ENCODE results near the gene ASCC1.

ASCC1 gene

DNA sequence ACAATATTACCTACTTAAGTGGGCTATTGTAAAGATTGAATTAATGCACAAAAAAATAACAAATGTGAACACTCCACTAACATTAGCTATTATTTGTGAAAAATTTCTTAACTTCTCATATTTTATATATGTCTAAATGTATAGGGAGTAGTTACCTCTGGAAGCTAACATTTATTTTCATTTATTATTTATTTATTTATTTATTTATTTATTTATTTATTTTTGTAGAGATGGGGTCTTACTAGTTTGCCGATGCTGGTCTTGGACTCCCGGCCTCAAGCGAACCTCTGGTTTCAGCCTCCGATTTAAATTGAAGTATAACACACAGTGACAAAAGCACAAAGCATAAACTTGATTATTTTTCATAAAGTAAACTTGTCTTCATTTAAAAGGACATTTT, 122.6 kb downstream of the ASCC1 start:
- Histone ChIP-seq H3K9me3 (ENCODE audit: control insufficient read depth, low read length) (no peaks in the 10 kb centered on the region), H3K27ac (ENCODE audit: insufficient read depth, low read depth, low read length, poor library complexity, severe bottlenecking) (no peak overlapping the region), H3K27me3 (ENCODE audit: control insufficient read depth, insufficient read depth, low read length, poor library complexity, severe bottlenecking) (peaks cover 22% of the 10 kb centered on the region), H3K36me3 (ENCODE audit: control insufficient read depth, insufficient read depth, low read length) (no peaks in the 10 kb centered on the region), H3K4me3 (ENCODE audit: insufficient read depth, low read depth, low read length) (no peak overlapping the region), H3K4me1 (ENCODE audit: control insufficient read depth, insufficient read depth, low read length) (peaks cover 14% of the 10 kb centered on the region)
- WGBS, 2 experiments, result 70% methylated on average over 4 of the region's 4 CpGs; no CpG with 5 or more reads in 1 of the 2 experiments

DNA sequence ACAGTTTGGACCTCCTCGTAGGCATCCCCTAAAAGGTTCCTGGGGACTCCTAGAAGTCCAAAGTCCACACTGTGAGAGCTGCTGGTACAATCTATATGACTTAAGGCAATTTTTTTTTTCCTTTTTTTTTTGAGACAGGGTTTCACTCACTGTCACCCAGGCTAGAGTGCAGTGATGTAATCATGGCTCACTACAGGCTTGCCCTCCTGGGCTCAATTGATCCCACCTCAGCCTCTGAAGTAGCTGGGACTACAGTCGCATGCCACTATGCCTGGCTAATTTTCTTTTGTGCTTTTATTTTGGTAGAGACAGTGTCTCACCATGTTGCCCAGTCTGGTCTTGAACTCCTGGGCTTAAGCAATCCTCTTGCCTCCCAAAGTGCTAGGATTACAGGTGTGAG, 123.1 kb downstream of the ASCC1 start:
- Histone ChIP-seq H3K27me3 (ENCODE audit: control insufficient read depth, insufficient read depth, low read length, poor library complexity, severe bottlenecking) (peaks cover 26% of the 10 kb centered on the region), H3K4me1 (ENCODE audit: control insufficient read depth, insufficient read depth, low read length) (peaks cover 15% of the 10 kb centered on the region), H3K9me3 (ENCODE audit: control insufficient read depth, low read length) (no peaks in the 10 kb centered on the region), H3K36me3 (ENCODE audit: control insufficient read depth, insufficient read depth, low read length) (no peaks in the 10 kb centered on the region), H3K27ac (ENCODE audit: insufficient read depth, low read depth, low read length, poor library complexity, severe bottlenecking) (no peak overlapping the region), H3K4me3 (ENCODE audit: insufficient read depth, low read depth, low read length) (no peak overlapping the region)
- 88 to 91% methylated on average over 2 of the region's 2 CpGs for WGBS, 2 experiments

DNA sequence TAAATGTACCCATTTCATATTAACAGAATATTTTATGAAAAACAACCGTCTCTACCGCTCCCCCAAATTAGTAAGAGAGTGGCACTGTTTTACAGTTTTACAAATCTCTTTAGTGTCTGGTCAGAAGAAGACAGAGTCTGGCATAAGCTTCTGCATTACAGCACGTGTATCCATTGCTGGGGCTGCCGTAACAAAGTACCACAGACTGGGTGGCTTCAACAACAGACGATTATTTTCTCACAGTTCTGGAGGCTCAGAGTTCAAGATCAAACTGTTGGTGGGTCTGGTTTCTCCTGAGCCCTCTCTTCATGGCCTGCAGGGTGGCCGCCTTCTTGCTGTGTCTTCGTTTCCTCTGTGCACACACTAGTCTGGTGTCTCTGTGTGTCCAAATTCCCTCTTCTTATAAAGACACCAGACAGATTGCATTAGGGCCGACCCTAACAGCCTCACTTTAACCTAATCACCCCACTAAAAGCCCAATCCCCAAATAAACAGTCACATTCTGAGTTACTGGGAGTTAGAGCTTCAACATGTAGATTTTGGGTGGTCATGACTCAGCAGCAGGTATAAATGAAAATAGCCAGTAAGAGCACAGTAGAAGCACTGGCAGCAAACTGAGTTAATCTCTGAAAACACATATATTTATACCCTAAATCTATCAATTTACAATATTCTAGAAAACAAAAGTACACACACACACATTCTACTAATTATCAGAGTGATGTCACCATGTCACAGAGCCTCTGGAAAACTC, 123.7 kb downstream of the ASCC1 start:
- peaks cover 33% of the 10 kb centered on the region for H3K27me3 ChIP-seq (ENCODE audit: control insufficient read depth, insufficient read depth, low read length, poor library complexity, severe bottlenecking)
- 94% methylated on average over 8 of the region's 8 CpGs for WGBS, 2 experiments
- no peak overlapping the region for H3K27ac ChIP-seq (ENCODE audit: insufficient read depth, low read depth, low read length, poor library complexity, severe bottlenecking)
- peaks cover 15% of the 10 kb centered on the region for H3K4me1 ChIP-seq (ENCODE audit: control insufficient read depth, insufficient read depth, low read length)
- no peaks in the 10 kb centered on the region for H3K36me3 ChIP-seq (ENCODE audit: control insufficient read depth, insufficient read depth, low read length)
- H3K9me3 ChIP-seq (ENCODE audit: control insufficient read depth, low read length), result no peaks in the 10 kb centered on the region
- no peak overlapping the region for H3K4me3 ChIP-seq (ENCODE audit: insufficient read depth, low read depth, low read length)

DNA sequence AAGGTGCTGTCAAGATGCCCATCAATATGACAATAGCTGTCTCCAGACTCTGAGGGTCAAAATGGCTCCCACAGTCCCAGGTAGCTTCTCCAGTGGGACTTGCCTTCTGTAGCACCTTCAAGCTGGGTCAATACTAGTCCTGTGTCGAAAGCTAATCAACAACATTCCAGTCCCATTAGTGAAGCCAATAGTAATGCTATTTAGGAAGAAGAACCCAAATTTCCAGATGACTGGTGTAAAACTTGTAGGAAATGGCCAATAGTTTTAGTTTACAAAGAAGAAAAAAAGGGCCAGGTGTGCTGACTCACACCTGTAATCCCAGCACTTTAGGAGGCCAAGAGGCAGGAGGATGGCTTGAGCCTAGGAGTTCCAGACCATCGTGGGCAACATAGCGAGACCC, 125.8 kb downstream of the ASCC1 start:
- Histone ChIP-seq H3K4me1 (ENCODE audit: control insufficient read depth, insufficient read depth, low read length) (peaks cover 17% of the 10 kb centered on the region), H3K27me3 (ENCODE audit: control insufficient read depth, insufficient read depth, low read length, poor library complexity, severe bottlenecking) (peaks cover 53% of the 10 kb centered on the region), H3K9me3 (ENCODE audit: control insufficient read depth, low read length) (no peaks in the 10 kb centered on the region), H3K27ac (ENCODE audit: insufficient read depth, low read depth, low read length, poor library complexity, severe bottlenecking) (no peak overlapping the region), H3K4me3 (ENCODE audit: insufficient read depth, low read depth, low read length) (no peak overlapping the region), H3K36me3 (ENCODE audit: control insufficient read depth, insufficient read depth, low read length) (no peaks in the 10 kb centered on the region)
- WGBS, 2 experiments, result 87 to 94% methylated on average over 3 of the region's 3 CpGs

DNA sequence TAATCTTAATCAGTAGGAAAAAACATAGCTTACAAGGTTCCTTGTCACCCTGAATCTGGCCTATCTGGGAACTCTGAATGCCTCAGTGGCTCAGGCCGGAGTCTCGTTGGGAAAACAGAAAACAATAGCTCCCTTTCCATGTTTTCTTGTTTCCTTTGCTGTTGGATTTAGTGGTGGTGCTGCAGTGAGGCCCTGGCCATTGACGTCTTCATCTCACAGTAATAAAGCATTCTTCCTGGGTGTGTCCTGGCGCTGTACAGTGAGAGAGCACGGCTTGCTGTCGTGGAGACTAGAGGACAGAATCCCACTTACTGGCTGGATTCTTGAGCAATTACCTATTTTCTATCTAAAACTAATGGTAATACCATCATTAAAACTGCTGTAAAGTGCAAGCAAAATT, 126.5 kb downstream of the ASCC1 start:
- no peaks in the 10 kb centered on the region for H3K9me3 ChIP-seq (ENCODE audit: control insufficient read depth, low read length)
- no peaks in the 10 kb centered on the region for H3K36me3 ChIP-seq (ENCODE audit: control insufficient read depth, insufficient read depth, low read length)
- H3K27me3 ChIP-seq (ENCODE audit: control insufficient read depth, insufficient read depth, low read length, poor library complexity, severe bottlenecking), result peaks cover 60% of the 10 kb centered on the region
- H3K4me3 ChIP-seq (ENCODE audit: insufficient read depth, low read depth, low read length), result no peak overlapping the region
- H3K4me1 ChIP-seq (ENCODE audit: control insufficient read depth, insufficient read depth, low read length), result peaks cover 17% of the 10 kb centered on the region
- H3K27ac ChIP-seq (ENCODE audit: insufficient read depth, low read depth, low read length, poor library complexity, severe bottlenecking), result no peak overlapping the region
- WGBS, 2 experiments, result 61 to 67% methylated on average over 6 of the region's 6 CpGs

DNA sequence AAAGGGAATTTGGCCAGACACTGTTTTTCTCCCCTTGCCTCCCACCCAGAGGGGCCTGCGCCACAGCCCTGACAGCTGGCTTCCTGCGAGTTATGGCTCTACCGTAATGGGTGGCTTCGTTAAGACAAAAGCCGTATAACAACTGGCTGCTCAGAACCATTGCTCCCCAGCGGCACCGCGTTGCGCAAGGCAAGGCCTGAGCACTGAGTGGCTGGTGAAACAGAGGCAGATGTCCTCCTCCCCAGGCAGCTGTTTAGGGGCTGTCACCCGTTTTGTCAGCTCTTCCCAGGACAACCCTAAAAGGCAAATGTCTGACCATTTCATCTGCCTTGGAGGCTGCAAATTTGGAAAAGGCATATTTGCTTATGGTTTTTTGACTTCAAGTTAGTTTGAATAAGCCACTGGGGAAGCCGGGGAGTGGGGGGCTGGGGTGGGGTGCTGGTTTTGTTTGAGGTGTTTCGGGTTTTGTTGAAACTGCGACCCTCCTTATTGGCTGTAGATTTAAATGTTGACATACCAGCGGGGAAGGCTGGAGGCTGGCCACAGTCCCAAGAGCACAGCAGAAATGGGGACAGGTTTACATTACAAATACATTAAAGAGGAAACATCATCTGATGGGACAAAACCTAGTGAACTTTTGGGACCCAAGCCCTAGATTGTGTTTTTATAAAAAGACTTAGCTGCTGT, 127.0 kb downstream of the ASCC1 start:
- no peaks in the 10 kb centered on the region for H3K9me3 ChIP-seq (ENCODE audit: control insufficient read depth, low read length)
- WGBS, 2 experiments, result 12 to 14% methylated on average over 14 of the region's 14 CpGs
- H3K36me3 ChIP-seq (ENCODE audit: control insufficient read depth, insufficient read depth, low read length), result no peaks in the 10 kb centered on the region
- peaks cover 62% of the 10 kb centered on the region for H3K27me3 ChIP-seq (ENCODE audit: control insufficient read depth, insufficient read depth, low read length, poor library complexity, severe bottlenecking)
- H3K27ac ChIP-seq (ENCODE audit: insufficient read depth, low read depth, low read length, poor library complexity, severe bottlenecking), result no peak overlapping the region
- peak overlapping the region; percentile 17 for H3K4me3 ChIP-seq (ENCODE audit: insufficient read depth, low read depth, low read length)
- H3K4me1 ChIP-seq (ENCODE audit: control insufficient read depth, insufficient read depth, low read length), result peaks cover 17% of the 10 kb centered on the region

DNA sequence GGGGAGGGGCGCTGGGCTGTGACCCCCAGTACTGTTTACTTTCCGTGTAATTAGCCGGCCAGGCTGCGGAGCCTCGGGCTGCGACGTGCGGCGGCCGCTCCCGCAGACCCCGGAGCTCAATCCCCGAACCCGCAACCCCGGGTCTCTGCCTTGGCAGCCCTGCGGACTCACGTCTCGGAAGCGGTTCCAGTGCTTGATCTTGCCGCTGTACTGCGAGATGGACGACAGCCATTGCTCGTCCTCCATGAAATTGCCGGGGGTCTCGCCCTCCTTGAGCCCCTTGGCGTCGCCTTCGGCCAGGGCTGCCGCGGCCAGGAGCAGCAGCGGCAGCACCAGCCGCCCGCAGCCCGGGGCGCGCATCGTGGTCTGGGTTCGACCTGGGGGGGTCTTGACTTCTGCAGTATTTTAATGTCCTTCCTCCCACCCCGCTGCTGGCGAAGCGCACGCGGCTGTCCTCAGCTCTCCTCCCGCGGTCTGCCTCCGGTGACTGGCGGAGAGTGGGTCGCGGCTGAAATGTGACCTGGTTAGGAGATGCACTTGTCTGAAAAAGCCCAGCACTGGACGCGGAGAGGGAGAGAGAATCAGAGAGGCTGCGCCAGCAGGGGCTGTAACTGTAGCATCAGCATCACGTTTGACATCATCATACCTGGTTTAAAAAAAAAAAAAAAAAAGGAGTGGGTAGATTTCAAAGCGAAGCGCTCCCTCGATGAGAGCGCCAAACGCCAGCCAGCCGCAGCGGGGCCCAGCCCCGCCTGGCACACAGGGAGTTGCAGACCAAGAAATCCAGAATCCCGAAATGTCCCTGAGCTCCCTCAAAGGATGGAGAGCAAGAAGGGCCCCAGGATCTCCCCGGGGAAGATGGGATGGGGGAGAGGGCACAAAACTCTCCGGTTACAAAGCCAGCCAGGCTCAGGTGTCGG, 127.8 kb downstream of the ASCC1 start, which contains the start of gene SPOCK2:
TSS of gene SPOCK2 (minus strand) at position 583 of the 920 bp plus-strand sequence. CDS start at position 360, 223 bp downstream.
- no peaks in the 10 kb centered on the region for H3K9me3 ChIP-seq (ENCODE audit: control insufficient read depth, low read length)
- H3K4me1 ChIP-seq (ENCODE audit: control insufficient read depth, insufficient read depth, low read length), result peaks cover 17% of the 10 kb centered on the region
- 2% methylated on average over 65 of the region's 65 CpGs for WGBS, 2 experiments
- peak within 1 kb of the TSS; percentile 38 for H3K4me3 ChIP-seq (ENCODE audit: insufficient read depth, low read depth, low read length)
- H3K27me3 ChIP-seq (ENCODE audit: control insufficient read depth, insufficient read depth, low read length, poor library complexity, severe bottlenecking), result peaks cover 62% of the 10 kb centered on the region
- no peak within 1 kb of the TSS for H3K27ac ChIP-seq (ENCODE audit: insufficient read depth, low read depth, low read length, poor library complexity, severe bottlenecking)
- no peaks in the 10 kb centered on the region for H3K36me3 ChIP-seq (ENCODE audit: control insufficient read depth, insufficient read depth, low read length)

DNA sequence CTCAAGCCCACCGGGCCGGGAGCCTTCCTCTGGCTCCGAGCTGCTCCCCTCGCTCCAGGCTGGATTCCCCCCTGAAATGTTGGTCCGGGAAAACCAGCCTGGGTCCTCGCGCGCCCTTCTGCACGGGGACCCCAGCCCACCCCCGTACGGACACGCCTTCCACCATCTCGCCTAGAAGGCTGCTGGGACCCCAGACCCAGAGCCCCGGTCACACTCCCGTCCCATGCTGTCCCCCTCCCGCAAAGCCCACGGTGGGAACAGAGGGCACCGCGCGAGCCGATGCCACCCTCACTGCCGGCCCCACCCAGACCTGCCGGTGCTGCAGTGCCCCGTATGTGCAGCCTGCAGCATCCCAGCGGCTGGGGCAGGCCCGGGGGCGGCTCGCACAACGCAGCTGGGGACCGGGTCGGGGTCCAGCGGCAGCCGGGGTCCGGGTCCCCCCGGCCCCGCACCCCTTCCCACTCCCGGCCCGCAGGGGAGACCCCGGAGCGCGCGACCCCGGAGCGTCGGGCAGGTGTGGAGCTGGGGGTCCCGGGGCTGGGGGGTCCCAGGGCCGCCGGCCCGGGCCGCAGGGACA, 128.6 kb downstream of the ASCC1 start:
- Histone ChIP-seq H3K27ac (ENCODE audit: insufficient read depth, low read depth, low read length, poor library complexity, severe bottlenecking) (no peak overlapping the region), H3K36me3 (ENCODE audit: control insufficient read depth, insufficient read depth, low read length) (no peaks in the 10 kb centered on the region), H3K27me3 (ENCODE audit: control insufficient read depth, insufficient read depth, low read length, poor library complexity, severe bottlenecking) (peaks cover 62% of the 10 kb centered on the region), H3K4me1 (ENCODE audit: control insufficient read depth, insufficient read depth, low read length) (peaks cover 17% of the 10 kb centered on the region), H3K9me3 (ENCODE audit: control insufficient read depth, low read length) (no peaks in the 10 kb centered on the region), H3K4me3 (ENCODE audit: insufficient read depth, low read depth, low read length) (peak overlapping the region; percentile 38)
- WGBS, 2 experiments, result 2% methylated on average over 50 of the region's 50 CpGs

DNA sequence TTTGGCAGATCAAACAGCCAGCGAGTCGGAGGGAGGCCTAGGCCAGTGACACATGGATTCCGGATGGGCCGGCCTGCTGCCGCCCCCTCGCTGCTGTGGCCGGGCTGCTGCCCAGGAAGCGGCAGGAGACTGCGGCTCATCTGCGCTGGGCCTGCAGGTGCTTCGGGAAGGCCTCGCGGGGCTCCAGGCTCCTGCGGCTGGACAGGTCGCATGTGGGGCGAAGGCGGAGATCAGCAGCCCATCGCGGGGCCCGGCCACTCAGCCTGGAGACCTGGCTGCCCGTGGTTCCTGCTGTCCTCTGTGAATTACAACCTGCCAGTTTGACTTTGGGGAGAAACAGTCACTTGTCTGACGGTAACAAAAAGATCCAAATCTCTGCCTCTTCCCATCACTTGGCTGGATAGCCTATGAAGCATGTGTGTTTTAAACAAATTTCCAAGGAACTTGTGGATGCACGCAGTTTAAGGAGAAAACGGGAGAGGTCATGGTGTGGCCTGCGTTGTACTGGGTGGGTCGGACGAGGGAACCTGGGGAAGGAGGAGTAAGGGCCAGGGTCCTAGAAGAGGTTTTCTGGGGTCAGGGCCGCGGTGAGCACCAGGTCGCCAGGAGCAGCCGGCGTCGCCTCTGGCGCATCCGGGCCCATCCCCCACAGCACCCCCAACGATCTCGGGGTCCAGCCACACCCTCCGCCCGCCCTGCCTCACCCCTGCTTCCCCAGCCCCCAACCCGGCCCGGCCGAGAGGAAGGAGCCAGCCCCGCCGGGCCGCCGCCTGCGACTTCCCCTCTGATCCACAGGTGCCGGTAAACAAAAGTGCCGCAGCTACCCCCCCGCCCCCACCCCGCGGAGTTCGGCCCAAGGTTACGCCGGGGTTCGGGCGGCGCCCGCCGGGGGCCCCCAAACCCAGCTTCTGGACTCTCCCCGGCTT, 129.3 kb downstream of the ASCC1 start:
- WGBS, 2 experiments, result 6% methylated on average over 61 of the region's 61 CpGs
- Histone ChIP-seq H3K36me3 (ENCODE audit: control insufficient read depth, insufficient read depth, low read length) (no peaks in the 10 kb centered on the region), H3K27ac (ENCODE audit: insufficient read depth, low read depth, low read length, poor library complexity, severe bottlenecking) (no peak overlapping the region), H3K4me1 (ENCODE audit: control insufficient read depth, insufficient read depth, low read length) (peaks cover 17% of the 10 kb centered on the region), H3K27me3 (ENCODE audit: control insufficient read depth, insufficient read depth, low read length, poor library complexity, severe bottlenecking) (peaks cover 62% of the 10 kb centered on the region), H3K9me3 (ENCODE audit: control insufficient read depth, low read length) (no peaks in the 10 kb centered on the region), H3K4me3 (ENCODE audit: insufficient read depth, low read depth, low read length) (peak overlapping the region; percentile 38)

Measured in ectodermal cell (in vitro differentiated cells).